Measurements from ENCODE around the gene TTC39A.
A peak's percentile ranks its signal among the peaks of the same experiment; 100 is the strongest.
"Not testable (repeated sequence)": the region's sequence is repeated elsewhere in the genome, so short reads cannot be mapped to it uniquely, and the experiment has no call there.

The TTC39A gene

GRCh38 chr1:51336004-51336403 lies 5.6 kb upstream of the TTC39A start:
- DNase-seq, result no peak

GRCh38 chr1:51331206-51332100 lies 1.1 kb upstream of the TTC39A start:
- DNase-seq, result peak; percentile 22

GRCh38 chr1:51329443-51330325 lies 678 bp downstream of the TTC39A start:
- DNase-seq, result no peak

- DNase-seq, result no peak
These were observed 1.4 kb downstream of the TTC39A start for GRCh38 chr1:51328926-51329325.

DNA sequence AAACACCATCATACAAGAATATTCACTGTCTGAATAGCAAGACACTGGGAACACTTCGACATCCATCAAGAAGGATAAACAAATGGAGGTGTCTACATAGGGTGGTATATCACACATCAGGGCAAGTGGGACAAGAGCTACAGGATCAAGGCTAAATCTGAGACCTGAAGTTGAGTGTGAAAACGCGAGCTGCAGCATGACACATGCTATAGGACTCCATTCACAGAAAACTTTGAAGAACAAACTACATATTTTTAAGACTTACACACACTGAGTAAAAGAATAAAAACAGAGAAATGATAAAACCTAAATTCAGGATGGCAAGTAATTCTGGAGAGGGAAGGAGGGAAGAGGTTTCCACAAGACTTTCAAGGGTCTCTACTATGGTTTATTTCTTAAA lies 2.1 kb downstream of the TTC39A start:
- no peak for DNase-seq

GRCh38 chr1:51327386-51327785 lies 3.0 kb downstream of the TTC39A start:
- DNase-seq, result no peak

GRCh38 chr1:51326839-51327238 lies 3.5 kb downstream of the TTC39A start:
- no peak for DNase-seq

GRCh38 chr1:51325878-51326755 lies 4.2 kb downstream of the TTC39A start:
- no peak for DNase-seq

- DNase-seq, result no peak
These were observed 5.0 kb downstream of the TTC39A start for GRCh38 chr1:51325391-51325790.

- DNase-seq, result not testable (repeated sequence)
These were observed 5.4 kb downstream of the TTC39A start for GRCh38 chr1:51325011-51325385.

DNA sequence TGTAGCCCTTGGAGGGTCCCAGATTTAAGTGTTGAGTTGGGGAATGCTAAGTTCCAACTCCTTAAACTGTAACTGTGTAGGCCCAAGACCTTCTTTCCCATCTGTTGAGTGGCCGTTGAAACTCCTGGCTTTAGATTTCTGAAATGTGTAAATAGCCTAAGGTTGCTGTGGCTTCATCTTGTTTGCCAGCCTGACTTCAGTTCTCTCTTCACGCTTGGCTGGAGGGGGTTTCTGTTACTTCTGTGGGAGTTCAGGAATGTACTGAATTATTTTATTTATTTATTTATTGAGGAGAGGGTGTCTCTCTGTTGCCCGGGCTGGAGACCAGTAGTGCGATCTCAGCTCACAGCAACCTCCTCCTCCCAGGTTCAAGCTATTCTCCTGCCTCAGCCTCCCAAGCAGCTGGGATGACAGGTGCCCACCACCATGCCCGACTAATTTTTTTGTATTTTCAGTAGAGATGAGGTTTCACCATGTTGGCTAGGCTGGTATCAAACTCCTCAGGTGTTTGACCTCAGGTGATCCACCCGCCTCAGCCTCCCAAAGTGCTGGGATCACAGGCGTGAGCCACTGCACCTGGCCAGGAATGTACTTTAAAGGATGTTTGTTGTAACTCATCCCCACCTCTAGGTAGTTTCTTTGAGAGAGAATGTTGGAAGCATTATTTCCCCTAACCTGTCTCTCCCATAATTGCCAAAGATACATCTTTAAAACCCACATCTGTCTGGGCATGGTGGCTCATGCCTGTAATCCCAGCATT lies 5.9 kb downstream of the TTC39A start:
- no peak for DNase-seq

GRCh38 chr1:51323778-51324177 lies 6.6 kb downstream of the TTC39A start:
- DNase-seq, result no peak

DNA sequence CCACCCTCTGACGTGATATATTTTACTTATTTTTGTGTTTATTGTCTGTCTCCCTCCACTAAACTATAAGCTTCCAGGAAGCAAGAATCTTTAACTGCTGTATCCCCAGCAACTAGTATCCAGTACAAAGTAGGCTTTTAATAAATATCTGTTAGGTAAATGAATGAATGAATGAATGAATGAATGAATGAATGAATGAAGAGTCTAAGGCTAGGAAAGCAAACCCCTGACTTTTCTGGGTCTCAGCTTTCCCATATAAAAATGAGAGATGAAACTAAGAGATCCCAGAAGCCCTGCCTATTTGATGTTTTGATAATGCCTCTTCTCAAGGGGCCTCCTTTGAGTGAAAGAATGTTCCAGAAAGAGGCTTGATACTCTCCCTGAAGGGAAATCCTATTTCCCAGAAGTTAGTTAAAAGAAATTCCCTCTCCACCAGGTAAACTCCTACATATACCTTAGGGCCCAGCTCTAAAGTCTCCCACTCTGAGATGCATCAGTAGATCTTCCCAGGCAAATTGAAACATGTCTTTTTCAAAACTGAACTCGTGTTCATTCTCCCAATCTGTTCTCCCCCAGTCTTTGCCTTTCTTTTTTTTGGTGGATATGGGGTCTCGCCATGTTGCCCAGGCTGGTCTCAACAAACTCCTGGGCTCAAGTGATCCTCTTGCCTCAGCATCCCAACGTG lies 7.8 kb downstream of the TTC39A start:
- DNase-seq, result no peak

GRCh38 chr1:51321924-51322280 lies 8.5 kb downstream of the TTC39A start:
- no peak for DNase-seq

GRCh38 chr1:51320967-51321923 lies 9.1 kb downstream of the TTC39A start:
- no peak for DNase-seq

DNA sequence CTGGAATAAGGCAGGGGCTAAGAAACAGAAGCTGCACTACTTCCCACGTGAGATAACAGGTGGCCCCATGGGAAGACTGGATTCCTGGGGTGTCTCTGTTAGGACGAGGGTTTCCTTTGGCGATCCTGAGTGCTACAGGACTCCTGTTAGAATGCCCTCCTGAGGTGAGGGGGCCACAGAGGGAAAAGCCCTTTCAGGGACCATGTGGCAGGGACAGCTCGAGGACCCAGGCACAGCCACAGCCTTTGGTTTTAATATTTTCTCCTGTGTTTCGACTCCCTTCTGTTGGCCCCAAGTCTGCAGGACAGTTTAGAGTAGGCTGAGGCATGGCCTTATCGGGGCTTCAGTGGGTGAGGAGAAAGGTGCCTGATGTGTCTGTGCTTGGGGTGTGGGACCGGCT lies 12.6 kb downstream of the TTC39A start:
- no peak for DNase-seq

GRCh38 chr1:51316846-51317120 lies 13.6 kb downstream of the TTC39A start:
- no peak for DNase-seq

DNA sequence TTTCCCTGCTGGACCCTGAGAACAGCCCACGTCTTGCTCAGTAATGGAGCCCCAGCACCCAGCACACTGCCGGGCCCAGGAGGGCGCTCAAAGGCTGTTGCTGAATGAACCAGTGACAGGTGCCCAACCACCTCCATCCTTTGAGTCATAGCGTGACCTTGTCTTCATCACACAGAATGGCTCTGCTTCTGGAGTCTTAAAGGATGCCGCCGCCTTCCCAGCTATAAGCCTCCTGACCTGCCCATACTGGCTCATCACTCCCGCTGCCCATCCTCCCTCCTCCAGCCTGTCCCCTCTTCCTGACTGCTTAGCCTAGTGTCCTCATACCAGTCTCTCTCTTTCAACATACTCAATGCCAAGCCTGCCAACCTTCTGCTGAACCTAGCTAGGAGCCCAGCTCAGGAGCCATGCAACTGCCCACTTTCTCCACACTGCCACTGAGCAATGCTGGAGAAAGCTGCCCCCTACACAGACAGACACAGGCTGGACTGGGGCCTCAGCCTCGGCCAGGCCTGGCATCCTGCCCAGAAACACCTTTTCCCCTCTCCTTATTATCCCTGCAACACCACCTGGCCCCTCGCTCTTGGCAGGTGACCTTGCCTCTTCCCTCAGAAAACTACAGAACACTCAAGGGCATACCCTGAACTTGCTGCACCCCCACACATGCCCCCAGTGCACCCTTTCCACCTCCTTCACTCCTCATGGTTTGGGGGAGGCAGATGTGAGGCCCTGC lies 14.1 kb downstream of the TTC39A start:
- no peak for DNase-seq

DNA sequence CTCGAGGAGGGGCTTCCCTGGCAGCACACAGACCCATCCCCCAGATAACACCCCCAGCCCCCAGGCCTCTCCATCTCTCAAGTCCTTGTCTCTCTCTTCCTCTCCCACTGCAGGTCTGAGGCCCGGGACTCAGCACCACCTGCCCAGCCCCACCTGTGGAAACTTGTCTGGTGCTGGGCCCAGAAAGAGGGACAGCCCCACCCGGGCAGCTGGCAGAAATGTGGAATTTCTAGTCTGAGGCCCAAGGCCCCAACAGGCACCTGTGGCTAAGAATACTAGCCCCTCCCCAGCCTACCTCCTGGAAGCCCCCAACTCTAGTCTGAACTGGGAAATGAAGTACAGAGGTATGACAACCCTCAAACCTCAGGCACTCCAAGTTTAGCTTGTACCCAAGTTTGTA lies 15.4 kb downstream of the TTC39A start:
- no peak for DNase-seq

Data from GDM1 (cell line).